SU-DHL-6 (cell line): ENCODE measurements around the gene ARSB.

ENCODE experiments used
- H2AFZ ChIP-seq: fragments of 200-600 bp; sonication (generic); 2 replicates; pipeline ENCODE4 v1.6.1; 2014; ENCODE audit warnings: low read depth, mild to moderate bottlenecking, moderate library complexity, mixed read lengths, antibody characterized with exemption, low read length; ENCODE audit not compliant: severe bottlenecking
- H3F3A ChIP-seq: fragments of 200-600 bp; shearing (Covaris generic); 2 replicates; pipeline ENCODE4 v1.6.0; 2016; ENCODE audit warnings: antibody characterized with exemption, mild to moderate bottlenecking; ENCODE audit not compliant: insufficient read depth
- H3K27ac ChIP-seq: fragments of 200-600 bp; sonication (generic); 2 replicates; pipeline ENCODE4 v1.5.1; 2016; ENCODE audit warnings: low read depth, mild to moderate bottlenecking, low read length, moderate library complexity, mixed read lengths
- H3K27me3 ChIP-seq: fragments of 200-600 bp; sonication (generic), shearing (Covaris generic); 2 replicates; pipeline ENCODE4 v1.6.0; 2014; ENCODE audit warnings: mild to moderate bottlenecking, low read length
- H3K36me3 ChIP-seq: fragments of 200-600 bp; sonication (generic); 2 replicates; pipeline ENCODE4 v1.6.1; 2014; ENCODE audit warnings: mild to moderate bottlenecking, low read length, mixed read lengths
- H3K4me2 ChIP-seq: fragments of 300-600, 200-600 bp; shearing (Covaris generic), sonication (generic); 2 replicates; pipeline ENCODE4 v1.6.0; 2014; ENCODE audit warnings: low read length, low read depth, mild to moderate bottlenecking; ENCODE audit not compliant: poor library complexity, severe bottlenecking
- H3K4me3 ChIP-seq: fragments of 200-600 bp; sonication (generic); 2 replicates; pipeline ENCODE4 v1.5.1; 2014; ENCODE audit warnings: antibody characterized with exemption, low read length, mild to moderate bottlenecking, mixed read lengths; ENCODE audit not compliant: insufficient read depth, poor library complexity, severe bottlenecking
- H3K79me2 ChIP-seq: fragments of 200-600 bp; sonication (generic); 2 replicates; pipeline ENCODE4 v1.6.1; 2014; ENCODE audit warnings: mild to moderate bottlenecking, low read length, moderate library complexity; ENCODE audit not compliant: insufficient read depth
- H3K9ac ChIP-seq: fragments of 200-600 bp; sonication (generic); 2 replicates; pipeline ENCODE4 v1.7.0; 2014; ENCODE audit warnings: mild to moderate bottlenecking, low read length
- H3K9me2 ChIP-seq: fragments of 200-600 bp; sonication (generic); replicated peaks from 2 replicates; pipeline ENCODE4 v1.6.1; 2014; ENCODE audit warnings: low read length; ENCODE audit not compliant: insufficient read depth
- H3K9me3 ChIP-seq: fragments of 200-600 bp; sonication (generic); 2 replicates; pipeline ENCODE4 v1.6.1; 2014; ENCODE audit warnings: low read length, mixed read lengths; ENCODE audit not compliant: insufficient read depth
- H4K20me1 ChIP-seq: fragments of 200-600 bp; sonication (generic); 2 replicates; pipeline ENCODE4 v1.6.1; 2014; ENCODE audit warnings: low read depth, mild to moderate bottlenecking, antibody characterized with exemption, low read length, moderate library complexity, mixed read lengths
- EZH2phosphoT487 ChIP-seq: fragments of 200-600 bp; sonication (generic), shearing (Covaris generic); conservative IDR thresholded peaks from 2 replicates; pipeline ENCODE4 v1.6.1; 2018; ENCODE audit warnings: mild to moderate bottlenecking, antibody characterized with exemption, low read length, moderate library complexity, mixed read lengths
- TF ChIP-seq, protein P1 (sequence below): fragments of 200-600 bp; sonication (generic); IDR thresholded peaks from one replicate; pipeline ENCODE4 v1.5.1; 2017; ENCODE audit warnings: antibody characterized with exemption, mild to moderate bottlenecking, low read length, moderate library complexity; ENCODE audit not compliant: insufficient read depth, poor library complexity, severe bottlenecking

Gene ARSB

DNA sequence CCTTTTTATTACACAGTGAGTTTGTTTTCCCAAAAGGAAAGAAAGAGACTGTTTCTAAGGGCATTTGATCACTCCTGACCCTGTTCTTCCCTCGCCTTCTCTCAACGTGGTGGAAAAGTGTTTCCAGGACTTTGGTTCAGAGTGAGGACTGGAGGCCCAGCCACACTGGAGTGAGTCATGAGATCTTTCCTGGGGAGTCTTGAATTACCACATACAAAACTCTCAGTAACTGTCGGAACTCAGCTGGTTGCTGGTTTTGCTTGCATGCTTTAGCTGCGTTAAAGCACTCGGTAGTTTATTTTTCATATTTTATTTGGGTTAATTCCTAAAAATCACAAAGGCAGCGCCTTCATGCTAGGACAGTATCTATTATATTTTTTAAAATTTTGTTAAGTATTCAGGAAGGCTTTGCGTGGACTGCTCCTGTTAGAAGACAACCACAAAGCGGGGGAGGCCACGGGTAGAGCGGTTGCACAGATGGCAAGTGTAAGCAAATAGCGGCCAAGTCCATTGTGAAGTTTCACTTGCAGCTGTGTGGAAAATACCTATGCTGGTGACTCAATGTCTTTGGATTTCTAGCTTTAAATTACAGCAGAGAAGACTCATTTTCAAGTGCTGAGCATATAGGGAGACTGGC, 77.7 kb downstream of the ARSB start:
- Histone ChIP-seq H3K4me3 (no peak overlapping the region), H3F3A (no peaks in the 10 kb centered on the region), H4K20me1 (no peaks in the 10 kb centered on the region), H3K27me3 (no peaks in the 10 kb centered on the region), H3K9me2 (no peaks in the 10 kb centered on the region), H3K9me3 (no peaks in the 10 kb centered on the region), H2AFZ (no peak overlapping the region), H3K9ac (no peak overlapping the region), H3K79me2 (no peaks in the 10 kb centered on the region), H3K4me2 (no peak overlapping the region), H3K36me3 (no peaks in the 10 kb centered on the region), H3K27ac (no peak overlapping the region)
- TF ChIP-seq, protein P1, sequence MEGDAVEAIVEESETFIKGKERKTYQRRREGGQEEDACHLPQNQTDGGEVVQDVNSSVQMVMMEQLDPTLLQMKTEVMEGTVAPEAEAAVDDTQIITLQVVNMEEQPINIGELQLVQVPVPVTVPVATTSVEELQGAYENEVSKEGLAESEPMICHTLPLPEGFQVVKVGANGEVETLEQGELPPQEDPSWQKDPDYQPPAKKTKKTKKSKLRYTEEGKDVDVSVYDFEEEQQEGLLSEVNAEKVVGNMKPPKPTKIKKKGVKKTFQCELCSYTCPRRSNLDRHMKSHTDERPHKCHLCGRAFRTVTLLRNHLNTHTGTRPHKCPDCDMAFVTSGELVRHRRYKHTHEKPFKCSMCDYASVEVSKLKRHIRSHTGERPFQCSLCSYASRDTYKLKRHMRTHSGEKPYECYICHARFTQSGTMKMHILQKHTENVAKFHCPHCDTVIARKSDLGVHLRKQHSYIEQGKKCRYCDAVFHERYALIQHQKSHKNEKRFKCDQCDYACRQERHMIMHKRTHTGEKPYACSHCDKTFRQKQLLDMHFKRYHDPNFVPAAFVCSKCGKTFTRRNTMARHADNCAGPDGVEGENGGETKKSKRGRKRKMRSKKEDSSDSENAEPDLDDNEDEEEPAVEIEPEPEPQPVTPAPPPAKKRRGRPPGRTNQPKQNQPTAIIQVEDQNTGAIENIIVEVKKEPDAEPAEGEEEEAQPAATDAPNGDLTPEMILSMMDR = no peak
- no peak for TF ChIP-seq EZH2phosphoT487

DNA sequence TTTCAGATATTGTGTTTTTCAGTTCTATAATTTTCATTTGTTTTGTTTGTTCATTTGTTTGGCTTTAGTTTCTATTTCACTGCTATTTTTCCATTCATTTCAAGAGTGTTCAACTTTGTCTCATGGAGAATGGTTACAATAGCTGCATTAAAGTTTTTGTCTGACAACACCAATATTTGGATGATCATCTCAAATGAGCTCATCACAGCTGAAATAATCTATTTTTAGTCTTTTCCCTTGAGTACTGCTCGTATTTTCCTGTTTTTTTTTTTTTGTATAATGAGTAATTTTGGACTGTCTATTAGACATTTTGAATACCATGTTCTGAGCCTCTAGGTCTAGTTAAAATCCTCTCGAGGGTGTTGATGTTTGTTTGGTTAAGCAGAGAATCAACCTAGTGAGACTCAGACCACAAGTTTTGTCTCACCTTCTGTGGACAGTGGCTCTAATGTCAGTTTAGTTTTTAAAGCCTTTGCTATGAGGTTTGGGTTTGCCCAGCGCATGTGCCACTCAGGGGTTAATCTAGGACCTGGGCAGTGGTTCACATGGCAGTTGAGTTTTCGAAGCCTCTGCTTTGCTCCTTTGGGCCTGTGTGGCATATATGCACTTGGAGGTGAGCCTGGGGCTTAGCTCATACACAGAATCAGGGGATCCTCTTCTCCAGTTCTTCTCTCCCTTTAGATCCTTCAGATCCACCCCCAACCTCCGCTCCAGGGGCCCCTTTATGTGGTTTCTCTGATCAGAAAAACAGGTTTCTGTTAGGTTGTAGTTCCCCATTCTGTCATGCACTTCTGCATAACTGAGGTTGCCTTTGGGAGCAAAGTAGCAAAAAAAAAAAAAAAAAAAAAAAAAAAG, 79.8 kb downstream of the ARSB start:
- TF ChIP-seq, protein P1 = no peak
- no peak for TF ChIP-seq EZH2phosphoT487
- no peaks in the 10 kb centered on the region for H4K20me1 ChIP-seq
- H3K9me3 ChIP-seq = no peaks in the 10 kb centered on the region
- H3K36me3 ChIP-seq = no peaks in the 10 kb centered on the region
- H3K9me2 ChIP-seq = no peaks in the 10 kb centered on the region
- H3K27ac ChIP-seq = no peak overlapping the region
- no peak overlapping the region for H3K4me3 ChIP-seq
- no peaks in the 10 kb centered on the region for H3F3A ChIP-seq
- H3K79me2 ChIP-seq = no peaks in the 10 kb centered on the region
- H2AFZ ChIP-seq = no peak overlapping the region
- H3K27me3 ChIP-seq = no peaks in the 10 kb centered on the region
- no peak overlapping the region for H3K4me2 ChIP-seq
- no peak overlapping the region for H3K9ac ChIP-seq

DNA sequence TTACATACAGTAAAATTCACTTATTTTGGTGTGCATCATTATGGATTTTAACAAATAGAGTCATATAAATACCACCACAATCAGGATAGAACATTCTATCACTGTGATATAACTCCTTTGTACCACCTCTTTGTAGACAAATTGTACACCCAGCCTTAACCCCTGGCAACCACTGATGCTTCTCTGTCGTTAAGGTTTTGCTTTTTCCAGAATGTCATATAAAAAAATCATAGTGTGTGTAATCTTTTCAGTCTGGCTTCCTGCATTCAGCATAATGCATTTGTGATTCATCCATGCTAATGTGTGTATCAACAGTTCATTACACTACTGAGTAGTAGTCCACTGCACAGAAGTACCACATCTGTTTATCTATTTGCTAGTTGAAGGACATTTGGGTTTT, 81.2 kb downstream of the ARSB start:
- no peak overlapping the region for H3K27ac ChIP-seq
- H3K9me3 ChIP-seq = no peaks in the 10 kb centered on the region
- no peak overlapping the region for H3K4me2 ChIP-seq
- H3K27me3 ChIP-seq = no peaks in the 10 kb centered on the region
- no peak overlapping the region for H3K9ac ChIP-seq
- no peaks in the 10 kb centered on the region for H3K9me2 ChIP-seq
- TF ChIP-seq EZH2phosphoT487 = no peak
- TF ChIP-seq, protein P1 = no peak
- H4K20me1 ChIP-seq = no peaks in the 10 kb centered on the region
- H3K79me2 ChIP-seq = no peaks in the 10 kb centered on the region
- no peak overlapping the region for H2AFZ ChIP-seq
- no peaks in the 10 kb centered on the region for H3K36me3 ChIP-seq
- no peak overlapping the region for H3K4me3 ChIP-seq
- no peaks in the 10 kb centered on the region for H3F3A ChIP-seq
